DND-41 (cell line): ENCODE measurements around the gene MYNN.

Source experiments
- CTCF ChIP-seq: IDR thresholded peaks from 2 replicates; pipeline ENCODE4 v1.5.1; 2012; ENCODE audit warnings: borderline replicate concordance, low read length, moderate library complexity, mild to moderate bottlenecking; ENCODE audit not compliant: poor library complexity, severe bottlenecking; ENCODE audit errors: extremely low read depth
- EZH2 ChIP-seq: IDR thresholded peaks from 3 replicates; pipeline ENCODE4 v1.6.1; 2012; ENCODE audit warnings: borderline replicate concordance, low read depth, mild to moderate bottlenecking, moderate library complexity, low read length, inconsistent platforms; ENCODE audit not compliant: severe bottlenecking

GRCh38 chr3:169746924-169747323, 26.3 kb upstream of the MYNN start:
- no peak for TF ChIP-seq CTCF
- TF ChIP-seq EZH2: no peak
